Effector CD8-positive, alpha-beta T cell (primary cell): ENCODE data around the gene ANO6.

Experiments
- DNase-seq: peaks from one replicate; lab custom pipeline; 2025; lab: John Stamatoyannopoulos, UW

Gene ANO6

GRCh38 chr12:45209784-45210183 lies 6.1 kb upstream of the ANO6 start:
- no peak for DNase-seq

GRCh38 chr12:45212064-45212463 lies 3.8 kb upstream of the ANO6 start:
- no peak for DNase-seq

- DNase-seq = no peak
Observed at GRCh38 chr12:45213107-45213506, 2.8 kb upstream of the ANO6 start.

GRCh38 chr12:45214071-45214470 lies 1.8 kb upstream of the ANO6 start:
- DNase-seq = no peak

- no peak for DNase-seq
Observed at GRCh38 chr12:45214749-45215418, 1.0 kb upstream of the ANO6 start.

- DNase-seq = peak; percentile 14
Observed at GRCh38 chr12:45216230-45216982, 511 bp downstream of the ANO6 start.

- no peak for DNase-seq
Observed at GRCh38 chr12:45216983-45217485, 1.1 kb downstream of the ANO6 start.

- no peak for DNase-seq
Observed at GRCh38 chr12:45217846-45218245, 2.0 kb downstream of the ANO6 start.

GRCh38 chr12:45219621-45220020 lies 3.7 kb downstream of the ANO6 start:
- no peak for DNase-seq

- no peak for DNase-seq
Observed at GRCh38 chr12:45220363-45220931, 4.6 kb downstream of the ANO6 start.

GRCh38 chr12:45220969-45221368 lies 5.1 kb downstream of the ANO6 start:
- no peak for DNase-seq

GRCh38 chr12:45223868-45224267 lies 8.0 kb downstream of the ANO6 start:
- no peak for DNase-seq

GRCh38 chr12:45224311-45224710 lies 8.4 kb downstream of the ANO6 start:
- no peak for DNase-seq

- DNase-seq = no peak
Observed at GRCh38 chr12:45226021-45226420, 10.1 kb downstream of the ANO6 start.

GRCh38 chr12:45227316-45228067 lies 11.6 kb downstream of the ANO6 start:
- no peak for DNase-seq

GRCh38 chr12:45231515-45232145 lies 15.7 kb downstream of the ANO6 start:
- no peak for DNase-seq

GRCh38 chr12:45232146-45232755 lies 16.4 kb downstream of the ANO6 start:
- DNase-seq = no peak

GRCh38 chr12:45232756-45233372 lies 17.0 kb downstream of the ANO6 start:
- DNase-seq = no peak

GRCh38 chr12:45234139-45234865 lies 18.4 kb downstream of the ANO6 start:
- no peak for DNase-seq
